Astrocyte of the hippocampus (primary cell): ENCODE results near the gene NOMO2.
"Not testable (repeated sequence)": the region's sequence is repeated elsewhere in the genome, so short reads cannot be mapped to it uniquely, and the experiment has no call there.

Source experiments
- DNase-seq: peaks from one replicate; pipeline ENCODE4 v3.0.0; 2011; ENCODE audit warnings: low read depth, low spot score

Gene NOMO2

GRCh38 chr16:18577942-18578341 lies 16.0 kb upstream of the NOMO2 start:
- DNase-seq, result not testable (repeated sequence)

DNA sequence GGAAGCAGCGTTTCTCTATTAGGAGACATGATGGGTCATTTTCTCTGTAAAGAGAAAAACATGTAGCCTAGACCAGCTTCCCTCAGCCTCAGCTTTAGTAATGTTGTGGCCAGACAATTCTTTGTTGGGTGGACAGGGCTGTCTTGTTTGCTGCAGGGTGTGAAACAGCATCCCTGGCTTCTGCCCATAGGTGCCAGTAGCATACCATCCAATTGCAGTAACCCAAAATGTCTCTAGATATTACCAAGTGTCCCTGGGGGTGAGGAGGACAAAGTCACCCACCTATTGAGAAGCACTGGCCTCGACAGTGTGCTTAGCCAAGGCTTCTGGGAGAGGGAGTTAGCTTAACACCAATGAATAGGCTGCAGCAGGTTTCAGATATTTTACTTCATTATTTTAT lies 14.0 kb upstream of the NOMO2 start:
- DNase-seq, result not testable (repeated sequence)

DNA sequence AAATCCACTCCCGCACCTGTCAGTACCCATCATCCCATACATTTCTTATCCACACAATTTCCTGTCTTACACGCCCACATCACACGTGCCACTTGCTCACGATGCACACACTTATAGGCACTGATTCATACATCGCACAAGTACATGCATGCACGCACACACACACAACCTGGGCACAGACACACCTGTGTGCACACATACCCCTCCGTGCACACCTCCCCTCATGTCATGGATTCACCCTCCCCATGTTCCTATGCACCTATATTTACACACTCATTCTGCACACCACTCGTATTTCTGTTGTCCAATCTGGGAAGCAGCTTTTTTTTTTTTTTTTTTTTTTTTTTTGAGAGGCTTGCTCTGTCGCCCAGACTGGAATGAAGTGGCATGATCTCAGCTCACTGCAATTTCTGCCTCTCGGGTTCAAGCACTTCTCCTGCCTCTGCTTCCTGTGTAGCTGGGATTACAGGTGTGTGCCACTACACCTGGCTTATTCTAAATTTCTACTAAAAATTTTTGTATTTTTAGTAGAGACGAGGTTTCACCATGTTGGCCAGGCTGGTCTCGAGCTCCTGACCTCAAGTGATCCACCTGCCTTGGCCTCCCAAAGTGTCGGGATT lies 13.5 kb upstream of the NOMO2 start:
- not testable (repeated sequence) for DNase-seq

DNA sequence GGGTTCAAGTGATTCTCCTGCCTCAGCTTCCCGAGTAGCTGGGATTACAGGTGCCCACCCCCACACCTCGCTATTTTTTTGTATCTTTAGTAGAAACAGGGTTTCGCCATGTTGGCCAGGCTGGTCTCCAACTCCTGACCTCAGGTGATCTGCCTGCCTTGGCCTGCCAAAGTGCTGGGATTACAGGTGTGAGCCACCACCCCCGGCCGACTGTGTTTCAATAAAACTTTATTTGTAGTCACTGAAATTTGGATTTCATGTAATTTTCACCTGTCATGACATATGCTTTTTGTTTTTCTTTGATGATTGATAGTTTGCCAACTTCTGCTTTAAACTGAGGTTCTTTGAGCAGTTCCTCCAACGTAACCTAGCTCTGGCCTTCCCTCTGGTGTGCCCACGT lies 12.0 kb upstream of the NOMO2 start:
- not testable (repeated sequence) for DNase-seq

GRCh38 chr16:18572973-18573372 lies 11.1 kb upstream of the NOMO2 start:
- not testable (repeated sequence) for DNase-seq

DNA sequence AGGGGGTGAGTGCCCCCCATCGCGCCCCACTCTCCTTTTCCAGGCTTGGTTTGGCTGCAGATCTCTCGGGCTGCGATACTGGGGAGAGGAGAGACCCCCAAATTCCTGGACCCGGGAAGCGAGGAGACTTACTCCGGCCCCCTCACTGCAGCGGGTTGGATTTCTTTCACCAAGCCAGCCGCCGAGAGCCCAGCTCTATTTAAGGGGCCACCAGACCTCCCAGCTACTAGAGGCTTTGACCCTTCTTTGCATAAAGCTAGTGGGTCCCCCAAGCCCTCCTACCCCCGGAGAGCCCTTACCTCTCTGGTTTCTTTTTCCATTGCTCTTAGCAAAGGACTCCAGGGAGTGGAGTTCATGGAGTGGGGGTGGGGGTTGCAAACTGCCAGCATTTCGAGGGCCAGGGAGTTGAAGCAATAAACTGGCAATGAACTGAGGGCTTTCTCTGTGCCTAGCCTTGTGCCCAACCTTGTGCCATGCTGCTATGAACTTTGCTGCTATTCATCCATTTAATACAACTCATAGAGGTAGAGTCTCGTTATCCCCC lies 9.5 kb upstream of the NOMO2 start:
- not testable (repeated sequence) for DNase-seq

GRCh38 chr16:18570529-18571306 lies 8.8 kb upstream of the NOMO2 start:
- DNase-seq, result not testable (repeated sequence)

GRCh38 chr16:18560416-18561220 lies 1.3 kb downstream of the NOMO2 start:
- DNase-seq, result not testable (repeated sequence)

GRCh38 chr16:18553671-18554070 lies 8.2 kb downstream of the NOMO2 start:
- DNase-seq, result not testable (repeated sequence)

- DNase-seq, result not testable (repeated sequence)
Observed at GRCh38 chr16:18547382-18547781, 14.5 kb downstream of the NOMO2 start.

DNA sequence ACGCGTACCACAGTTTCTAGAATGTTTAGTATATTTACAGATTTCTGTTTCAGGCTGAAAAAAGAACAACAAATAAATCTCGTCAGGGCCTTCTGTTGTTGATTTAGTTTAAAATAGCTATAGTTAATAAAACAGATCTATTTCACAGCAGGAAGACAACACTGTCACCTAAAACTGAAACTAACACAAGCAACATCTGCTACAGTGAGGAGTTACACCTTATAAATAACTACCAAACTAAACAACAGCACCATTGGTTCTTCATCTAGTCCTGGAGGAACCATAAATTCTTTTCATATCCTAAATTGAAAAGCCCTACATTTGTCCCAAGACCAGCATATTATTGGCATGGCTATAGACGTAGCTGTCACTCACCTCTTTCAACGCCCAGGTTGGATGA lies 15.0 kb downstream of the NOMO2 start:
- DNase-seq, result not testable (repeated sequence)

GRCh38 chr16:18544232-18545081 lies 17.4 kb downstream of the NOMO2 start:
- not testable (repeated sequence) for DNase-seq

DNA sequence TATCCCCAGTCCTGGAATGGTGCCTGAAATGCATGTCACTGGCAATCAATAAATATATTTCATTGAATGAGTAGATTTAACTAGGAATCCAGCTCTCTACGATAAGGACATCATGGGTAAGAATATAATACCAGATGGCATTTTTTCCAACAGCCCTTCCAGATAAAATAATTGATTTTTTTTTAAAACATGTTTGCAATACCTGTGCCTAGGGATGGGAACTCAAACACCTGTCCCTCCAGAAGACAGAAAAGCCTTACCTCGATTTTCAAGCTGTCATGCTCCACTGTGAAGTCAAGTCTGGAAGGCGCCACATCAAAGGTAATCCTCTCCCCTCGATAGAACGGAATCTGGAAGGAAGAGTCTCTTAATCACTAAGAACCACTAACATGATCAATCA lies 20.0 kb downstream of the NOMO2 start:
- not testable (repeated sequence) for DNase-seq

DNA sequence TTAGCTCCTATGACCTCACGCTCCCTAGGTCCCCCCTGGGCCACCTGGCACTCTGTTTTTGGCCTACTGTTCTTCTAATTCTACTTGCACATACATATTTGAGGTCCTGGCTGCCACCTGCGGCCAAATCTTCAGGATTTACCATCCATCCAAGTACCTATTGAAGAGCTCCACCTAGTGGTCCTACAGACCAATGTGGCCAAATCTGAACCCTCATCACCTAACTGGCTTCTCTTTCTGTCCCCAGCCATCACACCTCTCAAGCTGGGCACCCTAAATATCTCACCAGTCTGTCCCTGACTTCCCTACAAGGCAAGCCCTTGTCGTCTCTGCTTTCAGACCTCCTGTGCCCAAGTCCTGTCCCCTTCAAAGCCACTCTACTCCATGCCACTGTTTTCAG lies 24.9 kb downstream of the NOMO2 start:
- DNase-seq, result not testable (repeated sequence)

DNA sequence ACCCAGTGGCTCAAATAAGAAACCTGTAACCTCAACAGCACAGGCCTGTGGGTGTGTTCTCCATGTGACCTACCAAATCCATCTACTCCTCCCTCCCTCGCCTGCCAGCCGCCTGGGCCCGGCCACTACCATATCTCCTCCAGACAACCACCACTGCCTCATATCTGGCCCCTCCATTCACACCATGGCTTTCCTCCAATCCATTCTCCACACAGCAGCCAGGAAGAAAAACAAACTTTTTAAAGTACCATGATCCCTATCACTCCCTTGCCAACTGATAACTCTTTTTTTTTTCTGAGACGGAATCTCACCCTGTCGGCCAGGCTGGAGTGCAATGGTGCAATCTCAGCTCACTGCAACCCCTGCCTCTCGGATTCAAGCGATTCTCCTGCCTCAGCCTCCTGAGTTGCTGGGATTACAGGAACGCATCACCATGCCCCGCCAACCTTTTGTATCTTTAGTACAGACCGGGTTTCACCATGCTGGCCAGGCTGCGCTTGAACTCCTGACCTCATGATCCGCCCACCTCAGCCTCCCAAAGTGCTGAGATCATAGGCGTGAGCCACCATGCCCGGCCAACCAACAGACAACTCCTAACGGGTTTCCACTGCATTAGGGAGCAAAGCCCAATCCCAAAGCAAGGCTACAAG lies 26.3 kb downstream of the NOMO2 start:
- not testable (repeated sequence) for DNase-seq

DNA sequence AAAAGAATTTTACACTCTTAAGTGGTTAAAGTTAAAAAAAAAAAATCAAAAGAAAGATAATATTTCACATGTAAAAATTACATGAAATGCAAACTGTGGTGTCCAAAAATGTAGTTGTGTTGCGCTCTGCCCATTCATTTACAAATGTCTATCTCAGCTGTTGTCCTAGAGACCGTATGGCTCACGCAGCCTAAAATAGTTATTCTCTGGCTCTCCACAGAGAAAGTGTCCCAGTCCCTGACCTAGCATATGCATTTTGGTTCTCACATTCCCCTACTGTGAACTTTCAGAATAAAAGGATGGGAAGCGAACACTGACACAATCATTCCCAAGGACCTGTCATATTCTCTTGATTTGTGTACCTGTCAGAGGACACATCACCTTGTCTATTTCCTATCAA lies 27.6 kb downstream of the NOMO2 start:
- DNase-seq, result not testable (repeated sequence)

DNA sequence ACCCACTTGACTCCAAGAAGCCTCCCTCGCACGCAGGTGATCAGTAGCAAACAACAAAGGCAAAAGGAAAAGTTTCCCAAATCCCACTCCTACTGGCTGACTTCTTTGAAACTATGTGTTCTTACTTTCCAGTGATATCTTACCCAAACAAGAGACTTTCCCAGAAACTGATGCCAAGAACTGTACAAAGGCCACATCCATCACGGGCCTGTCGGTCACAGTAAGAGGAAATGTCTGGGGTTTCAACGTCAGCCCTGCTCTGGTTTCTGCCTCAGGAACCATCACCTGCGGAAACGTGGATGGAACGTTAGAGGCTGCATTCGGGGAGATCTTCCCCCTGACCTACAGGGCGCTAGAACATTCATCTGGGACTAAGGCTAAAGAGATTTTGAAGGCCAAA lies 30.6 kb downstream of the NOMO2 start:
- not testable (repeated sequence) for DNase-seq

GRCh38 chr16:18530329-18530728 lies 31.6 kb downstream of the NOMO2 start:
- DNase-seq, result not testable (repeated sequence)

DNA sequence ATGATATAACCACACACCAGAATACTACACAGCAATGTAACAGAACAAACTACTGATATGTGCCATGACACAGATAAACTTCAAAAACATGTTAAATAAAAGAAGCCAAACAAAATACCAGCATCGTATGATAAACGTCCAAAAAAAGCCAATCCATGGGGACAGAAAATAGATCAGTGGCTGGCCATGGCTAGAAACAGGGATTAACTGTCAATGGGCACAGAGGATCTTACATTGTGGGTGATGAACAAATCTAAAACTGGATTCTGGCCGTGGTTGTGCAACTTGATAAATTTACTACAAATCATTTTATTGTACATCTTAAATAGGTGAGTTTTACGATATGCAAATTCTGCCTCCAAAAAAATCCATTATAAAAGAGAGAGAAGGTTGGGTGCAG lies 35.4 kb downstream of the NOMO2 start:
- DNase-seq, result not testable (repeated sequence)

- not testable (repeated sequence) for DNase-seq
Observed at GRCh38 chr16:18525882-18526482, 35.9 kb downstream of the NOMO2 start.
